Activated naive CD8-positive, alpha-beta T cell treated with anti-CD3 and anti-CD28 coated beads, Interleukin-2, amount 50 U/mL, for 24 hours (primary cell): Measurements from ENCODE around the gene OR2M5.

Experiments
- ATAC-seq: fragments of 150-1000 bp; cut with Tn5 transposase; one replicate; pipeline ENCODE4 v1.10.0; 2021
- DNase-seq: peaks from one replicate; pipeline ENCODE4 v3.0.0; 2021
- H3K27ac Mint-ChIP-seq: one replicate; pipeline ENCODE4 v1.8.0; 2021; ENCODE audit warnings: mild to moderate bottlenecking, mixed read lengths
- H3K27me3 Mint-ChIP-seq: one replicate; pipeline ENCODE4 v1.8.0; 2021; ENCODE audit warnings: mixed read lengths
- H3K36me3 Mint-ChIP-seq: one replicate; pipeline ENCODE4 v1.8.0; 2021; ENCODE audit warnings: low read depth, mixed read lengths
- H3K4me1 Mint-ChIP-seq: one replicate; pipeline ENCODE4 v1.8.0; 2021; ENCODE audit warnings: mixed read lengths
- H3K4me3 Mint-ChIP-seq: one replicate; pipeline ENCODE4 v1.8.0; 2021; ENCODE audit warnings: mild to moderate bottlenecking, moderate library complexity, mixed read lengths
- H3K9me3 Mint-ChIP-seq: one replicate; pipeline ENCODE4 v1.8.0; 2021; ENCODE audit warnings: mixed read lengths

The OR2M5 gene

DNA sequence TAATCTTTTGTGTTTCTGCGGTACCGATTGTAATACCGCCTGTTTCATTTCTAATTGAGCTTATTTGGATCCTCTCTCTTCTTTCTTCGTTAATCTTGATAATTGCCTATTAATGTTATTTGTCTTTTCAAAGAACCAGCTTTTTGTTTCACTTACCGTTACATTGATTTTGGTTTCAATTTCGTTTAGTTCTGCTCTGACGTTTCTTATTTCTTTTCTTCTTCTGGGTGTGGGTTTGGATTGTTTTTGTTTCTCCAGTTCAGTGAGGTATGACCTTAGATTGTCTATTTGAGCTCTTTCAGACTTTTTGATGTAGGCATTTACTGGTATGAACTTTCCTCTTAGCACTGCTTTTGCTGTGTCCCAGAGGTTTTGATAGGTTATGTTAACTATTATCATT lies 39.0 kb downstream of the OR2M5 start:
- DNase-seq = no peak
- no peaks in the 10 kb centered on the region for H3K36me3 Mint-ChIP-seq
- no peak for ATAC-seq
- no peak overlapping the region for H3K27ac Mint-ChIP-seq
- no peak overlapping the region for H3K4me3 Mint-ChIP-seq
- H3K4me1 Mint-ChIP-seq = no peaks in the 10 kb centered on the region
- H3K9me3 Mint-ChIP-seq = peaks cover 9% of the 10 kb centered on the region
- H3K27me3 Mint-ChIP-seq = peaks cover 5% of the 10 kb centered on the region

DNA sequence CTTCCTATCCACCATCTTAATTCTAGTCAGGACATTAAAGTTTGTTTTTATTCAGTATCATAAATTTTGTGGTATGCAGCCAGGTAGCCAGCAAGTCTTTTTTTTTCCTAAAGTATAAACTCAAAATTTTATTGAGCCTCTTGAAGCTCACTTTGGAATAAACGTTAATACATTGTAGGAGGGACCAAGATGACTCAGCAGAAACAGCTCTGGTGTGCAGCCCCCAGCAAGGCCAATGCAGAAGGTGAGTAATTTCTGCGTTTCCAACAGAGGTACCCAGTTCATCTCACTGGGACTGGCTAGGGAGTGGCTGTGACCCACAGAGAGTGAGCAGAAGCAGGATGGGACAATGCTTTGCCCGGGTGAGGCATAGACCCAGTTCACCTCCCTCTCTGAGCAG lies 42.4 kb downstream of the OR2M5 start:
- Mint-ChIP-seq H3K4me3 (no peak overlapping the region), H3K4me1 (no peaks in the 10 kb centered on the region), H3K36me3 (no peaks in the 10 kb centered on the region), H3K27ac (no peak overlapping the region), H3K9me3 (peaks cover 13% of the 10 kb centered on the region), H3K27me3 (peaks cover 5% of the 10 kb centered on the region)
- DNase-seq (no peak), ATAC-seq (no peak)

DNA sequence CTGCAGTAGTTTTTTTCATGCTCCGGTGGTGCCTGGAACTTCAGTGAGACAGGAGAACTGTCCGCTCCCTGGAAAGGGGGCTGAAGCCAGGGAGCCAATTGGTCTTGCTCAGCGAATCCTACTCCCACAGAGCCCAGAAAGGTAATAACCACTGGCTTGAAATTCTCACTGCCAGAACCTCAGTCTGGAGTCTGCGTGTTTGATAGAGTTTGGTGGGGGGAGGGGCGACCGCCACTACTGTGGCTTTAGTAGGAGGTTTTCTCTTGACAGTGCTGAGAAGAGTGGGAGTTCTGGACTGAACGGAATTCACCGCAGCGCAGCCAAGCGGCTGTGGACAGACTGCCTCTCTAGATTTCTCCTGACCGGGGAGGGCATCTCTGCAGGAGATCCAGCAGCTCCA lies 44.1 kb downstream of the OR2M5 start:
- ATAC-seq (no peak), DNase-seq (no peak)
- Mint-ChIP-seq H3K27ac (no peak overlapping the region), H3K27me3 (peaks cover 5% of the 10 kb centered on the region), H3K36me3 (no peaks in the 10 kb centered on the region), H3K4me1 (no peaks in the 10 kb centered on the region), H3K4me3 (no peak overlapping the region), H3K9me3 (peaks cover 23% of the 10 kb centered on the region)

DNA sequence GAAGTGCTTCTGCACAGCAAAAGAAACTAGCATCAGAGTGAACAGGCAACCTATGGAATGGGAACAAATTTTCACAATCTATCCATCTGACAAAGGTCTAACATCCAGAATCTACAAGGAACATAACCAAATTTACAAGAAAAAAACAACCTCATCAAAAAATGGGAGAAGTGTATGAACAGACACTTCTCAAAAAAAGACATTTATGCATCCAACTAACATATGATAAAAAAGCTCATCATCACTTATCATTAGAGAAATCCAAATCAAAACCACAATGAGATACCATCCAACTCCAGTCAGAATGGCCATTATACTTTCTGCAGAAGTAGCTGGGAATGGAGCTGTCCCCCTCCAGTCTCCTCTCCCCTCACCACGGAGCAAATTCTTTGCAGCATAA lies 49.2 kb downstream of the OR2M5 start:
- Mint-ChIP-seq H3K36me3 (no peaks in the 10 kb centered on the region), H3K9me3 (peaks cover 31% of the 10 kb centered on the region), H3K27ac (no peak overlapping the region), H3K27me3 (no peaks in the 10 kb centered on the region), H3K4me3 (no peak overlapping the region), H3K4me1 (no peaks in the 10 kb centered on the region)
- ATAC-seq (no peak), DNase-seq (no peak)
